ENCODE results near the gene ALKBH8. TPM values are rescaled to one million over a fixed set of nuclear protein-coding genes. Genes with fewer than 3 reads are reported as not detected.
A peak's percentile ranks its signal among the peaks of the same experiment; 100 is the strongest.

The ALKBH8 gene
- 3.7 TPM for polyA plus RNA-seq (2013, experiment 1 of 2)
- polyA plus RNA-seq (2013, experiment 2 of 2), result 4.9 TPM

GRCh38 chr11:107565219-107565937 is at the start of gene ALKBH8:
Gene ALKBH8, minus strand, starts transcription at chr11:107565735. Its CDS starts 4,842 bp downstream, at chr11:107560893.
- peaks cover 12% of the 10 kb centered on the region for H3K4me1 ChIP-seq (ENCODE audit: control insufficient read depth, insufficient read depth, low read length, poor library complexity, severe bottlenecking)
- WGBS, 2 experiments (ENCODE audit: insufficient coverage in 2 of 2), result 0% methylated on average over 24 to 29 of the region's 32 CpGs
- H3K36me3 ChIP-seq (ENCODE audit: control insufficient read depth, insufficient read depth, low read length), result no peaks in the 10 kb centered on the region
- H3K4me3 ChIP-seq (ENCODE audit: extremely low read depth, insufficient read depth, low read length, poor library complexity, severe bottlenecking), result peak within 1 kb of the TSS; percentile 74
- no peaks in the 10 kb centered on the region for H3K9me3 ChIP-seq (ENCODE audit: control insufficient read depth, low read length)
- H3K27ac ChIP-seq (ENCODE audit: low read depth, low read length, severe bottlenecking), result peak within 1 kb of the TSS; percentile 81

GRCh38 chr11:107612445-107612844 is 46.9 kb upstream of the ALKBH8 start:
- WGBS, 2 experiments (ENCODE audit: insufficient coverage in 2 of 2), result no CpG with 5 or more reads among the region's 2 CpGs
- no peaks in the 10 kb centered on the region for H3K4me1 ChIP-seq (ENCODE audit: control insufficient read depth, insufficient read depth, low read length, poor library complexity, severe bottlenecking)
- no peak overlapping the region for H3K27ac ChIP-seq (ENCODE audit: low read depth, low read length, severe bottlenecking)
- no peak overlapping the region for H3K4me3 ChIP-seq (ENCODE audit: extremely low read depth, insufficient read depth, low read length, poor library complexity, severe bottlenecking)
- H3K9me3 ChIP-seq (ENCODE audit: control insufficient read depth, low read length), result no peaks in the 10 kb centered on the region
- H3K36me3 ChIP-seq (ENCODE audit: control insufficient read depth, insufficient read depth, low read length), result no peaks in the 10 kb centered on the region

GRCh38 chr11:107609400-107610218 is 44.1 kb upstream of the ALKBH8 start:
- WGBS, 2 experiments (ENCODE audit: insufficient coverage in 2 of 2), result 59 to 71% methylated on average over 4 to 5 of the region's 10 CpGs
- no peak overlapping the region for H3K4me3 ChIP-seq (ENCODE audit: extremely low read depth, insufficient read depth, low read length, poor library complexity, severe bottlenecking)

GRCh38 chr11:107608809-107609208 is 43.3 kb upstream of the ALKBH8 start:
- Histone ChIP-seq H3K4me1 (ENCODE audit: control insufficient read depth, insufficient read depth, low read length, poor library complexity, severe bottlenecking) (no peaks in the 10 kb centered on the region), H3K27ac (ENCODE audit: low read depth, low read length, severe bottlenecking) (no peak overlapping the region), H3K4me3 (ENCODE audit: extremely low read depth, insufficient read depth, low read length, poor library complexity, severe bottlenecking) (no peak overlapping the region), H3K36me3 (ENCODE audit: control insufficient read depth, insufficient read depth, low read length) (no peaks in the 10 kb centered on the region), H3K9me3 (ENCODE audit: control insufficient read depth, low read length) (no peaks in the 10 kb centered on the region)
- WGBS, 2 experiments (ENCODE audit: insufficient coverage in 2 of 2), result 40% methylated on average over 1 of the region's 2 CpGs; no CpG with 5 or more reads in 1 of the 2 experiments

More at GRCh38 chr11:107609400-107610218, 44.1 kb upstream of the ALKBH8 start:
- Histone ChIP-seq H3K4me1 (ENCODE audit: control insufficient read depth, insufficient read depth, low read length, poor library complexity, severe bottlenecking) (no peaks in the 10 kb centered on the region), H3K27ac (ENCODE audit: low read depth, low read length, severe bottlenecking) (no peak overlapping the region), H3K9me3 (ENCODE audit: control insufficient read depth, low read length) (no peaks in the 10 kb centered on the region), H3K36me3 (ENCODE audit: control insufficient read depth, insufficient read depth, low read length) (no peaks in the 10 kb centered on the region)

- no peak overlapping the region for H3K4me3 ChIP-seq (ENCODE audit: extremely low read depth, insufficient read depth, low read length, poor library complexity, severe bottlenecking)
- no peaks in the 10 kb centered on the region for H3K36me3 ChIP-seq (ENCODE audit: control insufficient read depth, insufficient read depth, low read length)
- 81 to 88% methylated on average over 1 to 3 of the region's 3 CpGs for WGBS, 2 experiments (ENCODE audit: insufficient coverage in 2 of 2)
Measured at GRCh38 chr11:107606141-107606540, 40.6 kb upstream of the ALKBH8 start.

GRCh38 chr11:107605061-107606006 is 39.8 kb upstream of the ALKBH8 start:
- Histone ChIP-seq H3K27ac (ENCODE audit: low read depth, low read length, severe bottlenecking) (no peak overlapping the region), H3K36me3 (ENCODE audit: control insufficient read depth, insufficient read depth, low read length) (no peaks in the 10 kb centered on the region), H3K4me3 (ENCODE audit: extremely low read depth, insufficient read depth, low read length, poor library complexity, severe bottlenecking) (no peak overlapping the region), H3K9me3 (ENCODE audit: control insufficient read depth, low read length) (no peaks in the 10 kb centered on the region), H3K4me1 (ENCODE audit: control insufficient read depth, insufficient read depth, low read length, poor library complexity, severe bottlenecking) (no peaks in the 10 kb centered on the region)
- WGBS, 2 experiments (ENCODE audit: insufficient coverage in 2 of 2), result 93 to 94% methylated on average over 5 to 6 of the region's 9 CpGs

More at GRCh38 chr11:107606141-107606540, 40.6 kb upstream of the ALKBH8 start:
- Histone ChIP-seq H3K27ac (ENCODE audit: low read depth, low read length, severe bottlenecking) (no peak overlapping the region), H3K9me3 (ENCODE audit: control insufficient read depth, low read length) (no peaks in the 10 kb centered on the region), H3K4me1 (ENCODE audit: control insufficient read depth, insufficient read depth, low read length, poor library complexity, severe bottlenecking) (no peaks in the 10 kb centered on the region)

GRCh38 chr11:107598225-107599139 is 32.9 kb upstream of the ALKBH8 start:
- H3K36me3 ChIP-seq (ENCODE audit: control insufficient read depth, insufficient read depth, low read length), result no peaks in the 10 kb centered on the region
- H3K4me3 ChIP-seq (ENCODE audit: extremely low read depth, insufficient read depth, low read length, poor library complexity, severe bottlenecking), result no peak overlapping the region
- H3K9me3 ChIP-seq (ENCODE audit: control insufficient read depth, low read length), result no peaks in the 10 kb centered on the region
- H3K4me1 ChIP-seq (ENCODE audit: control insufficient read depth, insufficient read depth, low read length, poor library complexity, severe bottlenecking), result no peaks in the 10 kb centered on the region
- 50 to 63% methylated on average over 5 of the region's 6 CpGs for WGBS, 2 experiments (ENCODE audit: insufficient coverage in 2 of 2)
- H3K27ac ChIP-seq (ENCODE audit: low read depth, low read length, severe bottlenecking), result no peak overlapping the region

- Histone ChIP-seq H3K36me3 (ENCODE audit: control insufficient read depth, insufficient read depth, low read length) (no peaks in the 10 kb centered on the region), H3K4me1 (ENCODE audit: control insufficient read depth, insufficient read depth, low read length, poor library complexity, severe bottlenecking) (no peaks in the 10 kb centered on the region), H3K9me3 (ENCODE audit: control insufficient read depth, low read length) (no peaks in the 10 kb centered on the region), H3K4me3 (ENCODE audit: extremely low read depth, insufficient read depth, low read length, poor library complexity, severe bottlenecking) (no peak overlapping the region), H3K27ac (ENCODE audit: low read depth, low read length, severe bottlenecking) (no peak overlapping the region)
- 85 to 92% methylated on average over 1 to 2 of the region's 2 CpGs for WGBS, 2 experiments (ENCODE audit: insufficient coverage in 2 of 2)
Measured at GRCh38 chr11:107594736-107595135, 29.2 kb upstream of the ALKBH8 start.

- H3K27ac ChIP-seq (ENCODE audit: low read depth, low read length, severe bottlenecking), result no peak overlapping the region
- no peak overlapping the region for H3K4me3 ChIP-seq (ENCODE audit: extremely low read depth, insufficient read depth, low read length, poor library complexity, severe bottlenecking)
- no peaks in the 10 kb centered on the region for H3K4me1 ChIP-seq (ENCODE audit: control insufficient read depth, insufficient read depth, low read length, poor library complexity, severe bottlenecking)
- H3K36me3 ChIP-seq (ENCODE audit: control insufficient read depth, insufficient read depth, low read length), result no peaks in the 10 kb centered on the region
- WGBS, 2 experiments (ENCODE audit: insufficient coverage in 2 of 2), result 29 to 36% methylated on average over 4 of the region's 4 CpGs
- no peaks in the 10 kb centered on the region for H3K9me3 ChIP-seq (ENCODE audit: control insufficient read depth, low read length)
Measured at GRCh38 chr11:107593951-107594350, 28.4 kb upstream of the ALKBH8 start.

Data from mesodermal cell (in vitro differentiated cells).